GM12878 (cell line): ENCODE data around the gene FAM222B. TPM values are rescaled to one million over a fixed set of nuclear protein-coding genes. Genes with fewer than 3 reads are reported as not detected.

Experiments
- FOS ChIP-seq: IDR thresholded peaks from 3 replicates; pipeline ENCODE4 v1.6.1; 2011; ENCODE audit warnings: borderline replicate concordance; ENCODE audit not compliant: insufficient read length; ENCODE audit errors: extremely low read depth
- FOXM1 ChIP-seq: IDR thresholded peaks from 2 replicates; pipeline ENCODE4 v1.6.1; 2012; ENCODE audit warnings: low read depth, mild to moderate bottlenecking, inconsistent platforms, low read length, moderate library complexity
- HDAC2 ChIP-seq: fragments of 200-600 bp; sonication (generic); IDR thresholded peaks from 2 replicates; pipeline ENCODE4 v1.6.1; 2017
- MAX ChIP-seq: IDR thresholded peaks from 2 replicates; pipeline ENCODE4 v1.6.1; 2012; ENCODE audit warnings: low read depth, low read length, improper control_type of control experiment
- PAX5 ChIP-seq: IDR thresholded peaks from 2 replicates; pipeline ENCODE4 v1.6.1; 2011; ENCODE audit warnings: low read depth, low read length, borderline replicate concordance
- POLR2AphosphoS2 ChIP-seq: IDR thresholded peaks from 2 replicates; pipeline ENCODE4 v1.6.1; 2011; ENCODE audit warnings: low read depth, mild to moderate bottlenecking, low read length, improper control_type of control experiment, moderate library complexity
- RBBP5 ChIP-seq: fragments of 200-600 bp; sonication (generic); conservative IDR thresholded peaks from 2 replicates; pipeline ENCODE4 v1.6.1; 2016
- REST ChIP-seq: IDR thresholded peaks from 2 replicates; pipeline ENCODE4 v1.6.1; 2012; ENCODE audit warnings: mild to moderate bottlenecking, low read depth, low read length
- SMARCA5 ChIP-seq: fragments of 450-650 bp; IDR thresholded peaks from 2 replicates; pipeline ENCODE4 v1.6.1; 2017; ENCODE audit warnings: mild to moderate bottlenecking
- SMC3 ChIP-seq: IDR thresholded peaks from 2 replicates; pipeline ENCODE4 v1.6.1; 2011; ENCODE audit warnings: low read length, improper control_type of control experiment, borderline replicate concordance
- TAF1 ChIP-seq: IDR thresholded peaks from 2 replicates; pipeline ENCODE4 v1.6.1; 2011; ENCODE audit warnings: mild to moderate bottlenecking, low read depth, low read length, borderline replicate concordance
- ZBTB40 ChIP-seq: fragments of 450-650 bp; IDR thresholded peaks from 2 replicates; pipeline ENCODE4 v1.6.1; 2016; ENCODE audit warnings: mild to moderate bottlenecking, moderate library complexity, borderline replicate concordance
- ZNF687 ChIP-seq: fragments of 450-650 bp; IDR thresholded peaks from 2 replicates; pipeline ENCODE4 v1.6.1; 2017; ENCODE audit warnings: mild to moderate bottlenecking, moderate library complexity
- polyA plus RNA-seq, 11 experiments: library from polyadenylated mRNA; depleted of rRNA in 4 of 11; unstranded in 6 of 11; stranded (reverse) in 5 of 11; fragments of >200 nt; fragmentation: Nextera tagmentation in 4 of 11; fragmentation: Illumina TruSeq in 1 of 11; extraction: Ambion mirVana in 4 of 11; extraction: Trizol in 1 of 11; gene quantifications; 1 replicate in 1 of 11; 2 replicates in 10 of 11; pipeline versions ENCODE4 v1.2.1 to v1.2.3, GENCODE V29; 2011 to 2016; ENCODE audit warnings: inconsistent platforms in 2 of 11, missing spikeins in 2 of 11, low read depth in 1 of 11
- total RNA-seq, 4 experiments: library from RNA; depleted of rRNA in 3 of 4; stranded (reverse); fragments of >200 nt in 3 of 4; fragmentation: Illumina TruSeq in 1 of 4; extraction: Trizol in 1 of 4; gene quantifications; 2 replicates each; pipeline versions ENCODE4 v1.2.1 to v1.2.3, GENCODE V29; 2013 to 2021

The FAM222B gene
- total and polyA plus RNA-seq, 10 of the 15 experiments (the other 5 are each of a cell fraction or from before 2014, with no cell fraction given) = 2.8 to 18.3 (median 6.4) TPM

- TF ChIP-seq ZBTB40 = no peak; the same call in 1 of the 2 replicates
- no peak for TF ChIP-seq SMC3
- TF ChIP-seq TAF1 = peak; percentile 91
- no peak for TF ChIP-seq RBBP5
- peak; percentile 78; the same call in 1 of the 2 replicates for TF ChIP-seq MAX
- no peak for TF ChIP-seq FOS
- no peak for TF ChIP-seq SMARCA5
- TF ChIP-seq FOXM1 = no peak
- TF ChIP-seq PAX5 = no peak
- no peak for TF ChIP-seq REST
- TF ChIP-seq HDAC2 = peak; percentile 99
- TF ChIP-seq POLR2AphosphoS2 = no peak; the same call in 1 of the 2 replicates
- TF ChIP-seq ZNF687 = no peak
These were observed 12.1 kb upstream of the FAM222B start, which contains the start of gene ERAL1 (continued) for GRCh38 chr17:28854457-28855335.
